Ascending aorta (tissue), 2 donors: ENCODE measurements around the gene SEC23B. TPM values are rescaled to one million over a fixed set of nuclear protein-coding genes. Genes with fewer than 3 reads are reported as not detected.

Source experiments
- DNase-seq, 2 donors: peaks; one replicate each; pipeline ENCODE4 v3.0.0-alpha.2; 2019; ENCODE audit warnings: low spot score in 2 of 2
- H3K27ac ChIP-seq, 2 donors: fragments of 200-600 bp; sonication (generic); one replicate each; pipeline ENCODE4 v1.5.1; 2016 to 2017; ENCODE audit warnings: mild to moderate bottlenecking in 1 of 2
- H3K27me3 ChIP-seq: fragments of 200-600 bp; sonication (generic); one replicate; pipeline ENCODE4 v1.5.1; 2017
- H3K36me3 ChIP-seq, 2 donors: fragments of 200-600 bp; sonication (generic); one replicate each; pipeline ENCODE4 v1.5.1; 2016
- H3K4me1 ChIP-seq, 2 donors: fragments of 200-600 bp; sonication (generic); one replicate each; pipeline ENCODE4 v1.5.1; 2016 to 2017; ENCODE audit warnings: mild to moderate bottlenecking in 1 of 2
- H3K4me3 ChIP-seq, 2 donors: fragments of 200-600 bp; sonication (generic); one replicate each; pipeline ENCODE4 v1.5.1; 2016 to 2017; ENCODE audit warnings: mild to moderate bottlenecking in 1 of 2
- H3K9me3 ChIP-seq, 2 donors: fragments of 200-600 bp; sonication (generic); one replicate each; pipeline ENCODE4 v1.5.1; 2016
- CTCF ChIP-seq, 3 experiments: fragments of 200-600 bp in 2 of 3; fragments of 450-650 bp in 1 of 3; sonication (generic) in 2 of 3; IDR thresholded peaks; one replicate each; pipeline ENCODE4 v1.5.1; 2016 to 2019; ENCODE audit warnings: antibody characterized with exemption in 3 of 3, mild to moderate bottlenecking in 1 of 3, moderate library complexity in 1 of 3
- intact Hi-C: fragments of 100-400 bp; cut with DNase I; formaldehyde crosslinking; loops from one replicate; pipeline ENCODE4 v1.15.1; 2023
- total RNA-seq: library from RNA; depleted of rRNA; stranded (reverse); fragments of >200 nt; gene quantifications from one replicate; pipeline ENCODE4 v1.1.0, GENCODE V29; 2016

SEC23B gene
- total RNA-seq, 1 donor from 2014 or later = 21.8 TPM

- no peak for TF ChIP-seq CTCF (IDR thresholded peaks at IDR 0.05)
- Histone ChIP-seq H3K9me3 (no peaks in the 10 kb centered on the region), H3K4me3 (no peak overlapping the region), H3K27ac (no peak overlapping the region), H3K4me1 (no peaks in the 10 kb centered on the region), H3K27me3 (no peaks in the 10 kb centered on the region), H3K36me3 (peaks cover 45 to 91% of the 10 kb centered on the region in 2 donors)
- intact Hi-C loops = no loop called here
- DNase-seq = no peak
These were observed 37.8 kb downstream of the SEC23B start for GRCh38 chr20:18545566-18545965.

- H3K36me3 ChIP-seq = peaks cover 57 to 90% of the 10 kb centered on the region in 2 donors
- no peak for TF ChIP-seq CTCF (IDR thresholded peaks at IDR 0.05)
- H3K4me3 ChIP-seq = no peak overlapping the region
- no peak overlapping the region for H3K27ac ChIP-seq
- no peaks in the 10 kb centered on the region for H3K9me3 ChIP-seq
- intact Hi-C loops = no loop called here
- DNase-seq = no peak
- H3K27me3 ChIP-seq = no peaks in the 10 kb centered on the region
- no peaks in the 10 kb centered on the region for H3K4me1 ChIP-seq
These were observed 40.7 kb downstream of the SEC23B start for GRCh38 chr20:18548465-18548864.

GRCh38 chr20:18553746-18554145, 46.0 kb downstream of the SEC23B start:
- no peak for TF ChIP-seq CTCF (IDR thresholded peaks at IDR 0.05)
- H3K4me1 ChIP-seq = no peaks in the 10 kb centered on the region
- DNase-seq = no peak
- H3K36me3 ChIP-seq = peaks cover 46 to 87% of the 10 kb centered on the region in 2 donors
- H3K4me3 ChIP-seq = no peak overlapping the region
- intact Hi-C loops = no loop called here
- H3K9me3 ChIP-seq = no peaks in the 10 kb centered on the region
- H3K27ac ChIP-seq = no peak overlapping the region
- no peaks in the 10 kb centered on the region for H3K27me3 ChIP-seq

- Histone ChIP-seq H3K4me3 (peak within 1 kb of the TSS; percentile 73 to 86), H3K36me3 (peaks cover 14 to 25% of the 10 kb centered on the region in 2 donors), H3K27me3 (no peaks in the 10 kb centered on the region), H3K4me1 (peaks cover 0 to 10% of the 10 kb centered on the region in 2 donors), H3K27ac (peak within 1 kb of the TSS; percentile 80 to 93), H3K9me3 (no peaks in the 10 kb centered on the region)
- DNase-seq = peak; percentile 43 to 96
- intact Hi-C loops = loop anchor here (1.0 to 10.0 kb wide), 6 partner anchors 20 to 1486 kb away; partner anchors contain the start of genes CFAP61, CRNKL1, RRBP1 and SEC23B
- TF ChIP-seq CTCF (IDR thresholded peaks at IDR 0.05) = no peak
These were observed 59.4 kb downstream of the SEC23B start, which contains the start of gene SMIM26 for GRCh38 chr20:18566892-18567738. Gene SMIM26 (plus strand): TSS chr20:18567432. CDS start chr20:18567479, 47 bp downstream.

GRCh38 chr20:18567739-18568091, 60.0 kb downstream of the SEC23B start:
- peak overlapping the region; percentile 80 to 93 for H3K27ac ChIP-seq
- H3K4me3 ChIP-seq = peak overlapping the region; percentile 73 to 86
- H3K9me3 ChIP-seq = no peaks in the 10 kb centered on the region
- intact Hi-C loops = loop anchor here (1.0 to 10.0 kb wide), 6 partner anchors 20 to 1485 kb away; partner anchors contain the start of genes CFAP61, CRNKL1, RRBP1 and SEC23B
- peaks cover 14 to 25% of the 10 kb centered on the region in 2 donors for H3K36me3 ChIP-seq
- DNase-seq = no peak
- TF ChIP-seq CTCF (IDR thresholded peaks at IDR 0.05) = no peak
- no peaks in the 10 kb centered on the region for H3K27me3 ChIP-seq
- peaks cover 0 to 10% of the 10 kb centered on the region in 2 donors for H3K4me1 ChIP-seq
